OCI-LY1 (cell line): ENCODE data around the gene CADM1.

Experiments
- H2AFZ ChIP-seq: fragments of 200-600 bp; sonication (generic), shearing (Covaris generic); 2 replicates; pipeline ENCODE4 v1.6.0; 2014; ENCODE audit warnings: antibody characterized with exemption, mild to moderate bottlenecking, low read length
- H3F3A ChIP-seq: fragments of 200-600 bp; sonication (generic), shearing (Covaris generic); 2 replicates; pipeline ENCODE4 v1.6.0; 2014; ENCODE audit warnings: mild to moderate bottlenecking, antibody characterized with exemption, low read length, moderate library complexity; ENCODE audit not compliant: insufficient read depth
- H3K27ac ChIP-seq: fragments of 200-600 bp; sonication (generic); 2 replicates; pipeline ENCODE4 v1.5.1; 2014; ENCODE audit warnings: low read length, mixed run types, mild to moderate bottlenecking, low read depth; ENCODE audit not compliant: poor library complexity, severe bottlenecking
- H3K27me3 ChIP-seq: fragments of 200-600 bp; sonication (generic); 2 replicates; pipeline ENCODE4 v1.6.0; 2014; ENCODE audit warnings: antibody characterized with exemption, mild to moderate bottlenecking, low read length, moderate library complexity; ENCODE audit not compliant: insufficient read depth
- H3K36me3 ChIP-seq: fragments of 200-600 bp; sonication (generic); 2 replicates; pipeline ENCODE4 v1.6.1; 2014; ENCODE audit warnings: mild to moderate bottlenecking, antibody characterized with exemption, low read length, moderate library complexity, mixed read lengths; ENCODE audit not compliant: insufficient read depth
- H3K4me1 ChIP-seq: fragments of 200-600 bp; sonication (generic); 2 replicates; pipeline ENCODE4 v1.5.1; 2014; ENCODE audit warnings: mild to moderate bottlenecking, low read length, moderate library complexity; ENCODE audit not compliant: insufficient read depth, severe bottlenecking
- H3K4me2 ChIP-seq: fragments of 200-600 bp; sonication (generic), shearing (Covaris generic); 2 replicates; pipeline ENCODE4 v1.6.1; 2014; ENCODE audit warnings: low read length
- H3K4me3 ChIP-seq: fragments of 200-600 bp; sonication (generic); 2 replicates; pipeline ENCODE4 v1.5.1; 2014; ENCODE audit warnings: low read length, low read depth, mild to moderate bottlenecking, mixed read lengths; ENCODE audit not compliant: poor library complexity, severe bottlenecking
- H3K79me2 ChIP-seq: fragments of 200-600 bp; shearing (Covaris generic); 2 replicates; pipeline ENCODE4 v1.6.1; 2016; ENCODE audit warnings: mixed run types, low read length, mixed read lengths; ENCODE audit not compliant: insufficient read depth
- H3K9ac ChIP-seq: fragments of 200-600 bp; sonication (generic), shearing (Covaris generic); 2 replicates; pipeline ENCODE4 v1.6.1; 2014; ENCODE audit warnings: mild to moderate bottlenecking, low read length, mixed read lengths
- H3K9me2 ChIP-seq: fragments of 200-600 bp; sonication (generic), shearing (Covaris generic); 2 replicates; pipeline ENCODE4 v1.6.1; 2014; ENCODE audit warnings: low read depth, mild to moderate bottlenecking, low read length, mixed read lengths
- H3K9me3 ChIP-seq: fragments of 200-600 bp; shearing (Covaris generic); 2 replicates; pipeline ENCODE4 v1.6.1; 2014; ENCODE audit warnings: low read length, mixed read lengths
- H4K20me1 ChIP-seq: fragments of 200-600 bp; sonication (generic), shearing (Covaris generic); 2 replicates; pipeline ENCODE4 v1.6.0; 2016; ENCODE audit warnings: mild to moderate bottlenecking, low read length; ENCODE audit not compliant: insufficient read depth
- CTCF ChIP-seq: fragments of 200-600 bp; sonication (generic), shearing (Covaris generic); IDR thresholded peaks from 2 replicates; pipeline ENCODE4 v1.5.1; 2017; ENCODE audit warnings: mild to moderate bottlenecking, antibody characterized with exemption, low read length, moderate library complexity, mixed read lengths
- EZH2 ChIP-seq: fragments of 200-600 bp; sonication (generic), shearing (Covaris generic); IDR thresholded peaks from 2 replicates; pipeline ENCODE4 v1.8.0; 2017; ENCODE audit warnings: borderline replicate concordance, mixed run types, mild to moderate bottlenecking, antibody characterized with exemption, low read length, moderate library complexity, mixed read lengths

CADM1 gene

DNA sequence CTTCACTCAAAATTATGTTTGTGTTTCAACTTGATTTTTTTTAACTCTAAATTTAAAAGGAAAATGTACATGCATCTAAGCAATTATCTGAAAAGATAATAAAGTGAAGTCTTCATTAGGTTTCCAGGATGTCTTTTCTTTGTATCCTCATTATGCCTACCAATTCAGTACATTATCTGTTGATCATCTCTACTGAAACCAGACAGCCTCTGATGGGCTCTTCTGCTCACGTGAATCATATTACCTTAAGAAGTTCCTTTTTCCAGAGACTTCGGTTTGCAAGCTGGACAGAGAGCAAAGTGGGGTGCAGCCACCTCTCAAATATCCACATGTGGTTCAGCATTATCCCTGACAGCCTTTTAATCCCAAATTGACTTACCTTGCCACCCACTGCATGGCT, 158.4 kb downstream of the CADM1 start:
- H3K9ac ChIP-seq = no peak overlapping the region
- no peaks in the 10 kb centered on the region for H3K79me2 ChIP-seq
- no peak overlapping the region for H2AFZ ChIP-seq
- H3K4me3 ChIP-seq = no peak overlapping the region
- H3K4me1 ChIP-seq = no peaks in the 10 kb centered on the region
- TF ChIP-seq CTCF (no peak), EZH2 (no peak)
- no peaks in the 10 kb centered on the region for H3K27me3 ChIP-seq
- no peaks in the 10 kb centered on the region for H4K20me1 ChIP-seq
- H3F3A ChIP-seq = no peaks in the 10 kb centered on the region
- H3K4me2 ChIP-seq = no peak overlapping the region
- no peak overlapping the region for H3K27ac ChIP-seq
- no peaks in the 10 kb centered on the region for H3K9me2 ChIP-seq
- no peaks in the 10 kb centered on the region for H3K9me3 ChIP-seq
- no peaks in the 10 kb centered on the region for H3K36me3 ChIP-seq

DNA sequence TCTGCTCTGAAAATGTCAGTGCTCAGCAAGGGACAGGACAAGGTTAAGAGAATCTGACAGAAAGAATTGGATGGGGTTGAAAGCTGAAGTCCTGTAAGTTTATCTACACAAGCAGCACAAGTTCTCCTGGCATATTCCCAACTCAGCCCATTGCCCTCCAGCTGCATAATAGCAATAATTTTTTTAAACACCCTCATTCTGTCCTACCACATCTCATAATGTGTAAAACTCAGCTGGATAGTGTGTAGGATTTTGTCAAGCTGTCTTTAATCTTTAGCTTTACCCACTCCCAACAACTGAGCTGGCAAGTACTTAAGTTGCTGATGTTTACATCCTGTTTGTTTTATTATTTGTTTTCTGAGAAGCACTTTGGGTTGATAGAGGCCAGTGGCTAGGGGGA, 158.9 kb downstream of the CADM1 start:
- Histone ChIP-seq H3K79me2 (no peaks in the 10 kb centered on the region), H4K20me1 (no peaks in the 10 kb centered on the region), H3K4me3 (no peak overlapping the region), H3K36me3 (no peaks in the 10 kb centered on the region), H3F3A (no peaks in the 10 kb centered on the region), H3K4me2 (no peak overlapping the region), H3K27ac (no peak overlapping the region), H3K27me3 (no peaks in the 10 kb centered on the region), H2AFZ (no peak overlapping the region), H3K9me2 (no peaks in the 10 kb centered on the region), H3K9me3 (no peaks in the 10 kb centered on the region), H3K9ac (no peak overlapping the region), H3K4me1 (no peaks in the 10 kb centered on the region)
- TF ChIP-seq EZH2 (no peak), CTCF (no peak)

DNA sequence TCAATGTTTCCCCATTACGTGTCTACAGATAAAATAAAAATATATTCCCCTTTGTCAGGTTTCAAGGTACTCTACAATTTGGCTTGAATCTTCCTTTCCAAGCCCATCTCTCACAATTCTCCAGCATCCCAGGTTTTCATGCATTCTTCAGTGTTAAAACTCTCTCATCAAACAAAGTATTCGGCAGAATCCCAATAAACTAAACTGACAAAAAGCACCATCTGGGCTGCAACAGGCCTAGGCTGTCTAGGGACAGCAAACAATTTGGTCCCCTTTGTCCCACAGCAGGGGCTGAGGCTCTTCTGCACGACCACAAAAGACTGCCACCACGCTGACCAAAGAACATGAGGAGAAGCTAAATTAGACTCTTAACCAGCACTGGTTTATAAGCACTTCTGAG, 159.4 kb downstream of the CADM1 start:
- H4K20me1 ChIP-seq = no peaks in the 10 kb centered on the region
- TF ChIP-seq CTCF (no peak), EZH2 (no peak)
- H3K79me2 ChIP-seq = no peaks in the 10 kb centered on the region
- H3K4me2 ChIP-seq = no peak overlapping the region
- no peaks in the 10 kb centered on the region for H3K4me1 ChIP-seq
- no peak overlapping the region for H3K9ac ChIP-seq
- H3K27me3 ChIP-seq = no peaks in the 10 kb centered on the region
- H3F3A ChIP-seq = no peaks in the 10 kb centered on the region
- no peaks in the 10 kb centered on the region for H3K9me3 ChIP-seq
- H3K36me3 ChIP-seq = no peaks in the 10 kb centered on the region
- H3K4me3 ChIP-seq = no peak overlapping the region
- H2AFZ ChIP-seq = no peak overlapping the region
- no peak overlapping the region for H3K27ac ChIP-seq
- no peaks in the 10 kb centered on the region for H3K9me2 ChIP-seq

GRCh38 chr11:115342142-115342541, 162.1 kb downstream of the CADM1 start:
- TF ChIP-seq CTCF (no peak), EZH2 (no peak)
- no peak overlapping the region for H3K27ac ChIP-seq
- no peak overlapping the region for H3K9ac ChIP-seq
- H3K27me3 ChIP-seq = no peaks in the 10 kb centered on the region
- no peaks in the 10 kb centered on the region for H3F3A ChIP-seq
- H3K4me2 ChIP-seq = no peak overlapping the region
- no peaks in the 10 kb centered on the region for H3K4me1 ChIP-seq
- no peaks in the 10 kb centered on the region for H3K9me2 ChIP-seq
- H3K79me2 ChIP-seq = no peaks in the 10 kb centered on the region
- no peaks in the 10 kb centered on the region for H4K20me1 ChIP-seq
- no peak overlapping the region for H2AFZ ChIP-seq
- no peaks in the 10 kb centered on the region for H3K9me3 ChIP-seq
- no peak overlapping the region for H3K4me3 ChIP-seq
- H3K36me3 ChIP-seq = no peaks in the 10 kb centered on the region
